ENCODE data around the gene NOP10. TPM values are rescaled to one million over a fixed set of nuclear protein-coding genes. Genes with fewer than 3 reads are reported as not detected.

Gene NOP10
- total and polyA plus RNA-seq, 2 of the 13 experiments (the other 11 are each of a cell fraction or from before 2014, with no cell fraction given): 239 to 369 TPM

GRCh38 chr15:34366271-34367065 lies 23.5 kb upstream of the NOP10 start (continued):
- TF ChIP-seq CCDC6 (CRISPR knock-in tag; IDR thresholded peaks at IDR 0.05) (no peak), CBFB (CRISPR knock-in tag; IDR thresholded peaks at IDR 0.05) (no peak), DMTF1 (CRISPR knock-in tag; IDR thresholded peaks at IDR 0.05) (no peak), PCBP1 (IDR thresholded peaks at IDR 0.05; ENCODE audit: borderline replicate concordance, low read depth, low read length) (peak; percentile 91; the same call in 1 of the 2 replicates), KDM6A (CRISPR knock-in tag; IDR thresholded peaks at IDR 0.05; ENCODE audit: low read depth) (no peak), CHD2 (IDR thresholded peaks at IDR 0.05; ENCODE audit: low read depth, low read length) (0 out of 2 replicates have a peak, but pooled peaks have one; percentile 22), ZKSCAN1 (IDR thresholded peaks at IDR 0.05; ENCODE audit: low read length) (no peak), E2F1 (CRISPR knock-in tag; IDR thresholded peaks at IDR 0.05) (no peak), ZNF503 (CRISPR knock-in tag; IDR thresholded peaks at IDR 0.05) (no peak), GTF2F1 (IDR thresholded peaks at IDR 0.05; ENCODE audit: low read length) (no peak), ARID4A (CRISPR knock-in tag; IDR thresholded peaks at IDR 0.05; ENCODE audit: borderline replicate concordance) (peak; percentile 62; the same call in 1 of the 2 replicates), FUBP1 (CRISPR knock-in tag; IDR thresholded peaks at IDR 0.05; ENCODE audit: borderline replicate concordance) (no peak), HNRNPK (IDR thresholded peaks at IDR 0.05; ENCODE audit: low read depth, low read length, poor library complexity, severe bottlenecking) (peak; percentile 61), ZNF335 (CRISPR knock-in tag; IDR thresholded peaks at IDR 0.05) (0 out of 2 replicates have a peak, but pooled peaks have one; percentile 15), ZNF550 (CRISPR knock-in tag; IDR thresholded peaks at IDR 0.05; ENCODE audit: borderline replicate concordance) (no peak), ZNF558 (CRISPR knock-in tag; IDR thresholded peaks at IDR 0.05; ENCODE audit: borderline replicate concordance) (no peak), THAP11 (CRISPR knock-in tag; IDR thresholded peaks at IDR 0.05) (peak; percentile 51; the same call in 1 of the 2 replicates)
